Right cardiac atrium (tissue), 5 donors: Measurements from ENCODE around the gene FAM241A. TPM values are rescaled to one million over a fixed set of nuclear protein-coding genes. Genes with fewer than 3 reads are reported as not detected.
"Not testable (repeated sequence)": the region's sequence is repeated elsewhere in the genome, so short reads cannot be mapped to it uniquely, and the experiment has no call there.

ENCODE experiments used
- ATAC-seq, 2 donors: fragments of 200-7000 bp; cut with Tn5 transposase; one replicate each; pipeline versions ENCODE4 v1.8.0 to v1.9.1; 2020; ENCODE audit warnings: moderate library complexity in 2 of 2, mild to moderate bottlenecking in 1 of 2
- DNase-seq, 3 donors: peaks; one replicate each; pipeline ENCODE4 v3.0.0-alpha.2; 2020
- H3K27ac ChIP-seq: one replicate; pipeline ENCODE4 v1.5.1; 2013; ENCODE audit warnings: mild to moderate bottlenecking, low read length, control low read depth, moderate library complexity
- H3K27me3 ChIP-seq: one replicate; pipeline ENCODE4 v1.6.1; 2013; ENCODE audit not compliant: control insufficient read depth, insufficient read depth
- H3K4me1 ChIP-seq: one replicate; pipeline ENCODE4 v1.6.1; 2013; ENCODE audit warnings: low read length; ENCODE audit not compliant: control insufficient read depth, insufficient read depth
- H3K4me3 ChIP-seq: one replicate; pipeline ENCODE4 v1.5.1; 2013; ENCODE audit warnings: low read length, control low read depth
- H3K9me3 ChIP-seq: one replicate; pipeline ENCODE4 v1.6.1; 2013; ENCODE audit warnings: low read length; ENCODE audit not compliant: control insufficient read depth
- WGBS: extraction: QIAGEN DNeasy Blood & Tissue Kit; methylation state at CpG from one replicate; pipeline ENCODE4 v1.1.7; 2013; 5-methylcytosine and 5-hydroxymethylcytosine counted together
- intact Hi-C, 4 donors: fragments of 100-400 bp; cut with DNase I; formaldehyde crosslinking; loops; one replicate each; pipeline versions ENCODE4 v1.11.0 to v1.14.0; 2022 to 2023
- long read RNA-seq, 4 donors: library from polyadenylated mRNA; unstranded; transcript quantifications; one replicate each; pipeline ENCODE4 v2.0.0, GENCODE V29; 2020 to 2021
- polyA plus RNA-seq: library from polyadenylated mRNA; stranded (reverse); fragments of 200-250 nt; gene quantifications from one replicate; pipeline ENCODE4 v1.2.3, GENCODE V29; 2013
- total RNA-seq, 4 donors: library from RNA; stranded (reverse); fragmentation: NEBNext Ultra II Directional; extraction: Animal tissue kit (Norgen Biotek cat#: 25700); gene quantifications; one replicate each; pipeline ENCODE4 v1.2.1, GENCODE V29; 2021
- donor health status: healthy with polysubstance abuse.
- donor health status: DM: no; HTN: yes; CAD: no.
- donor health status: DM: no; HTN: no; CAD: no.
- donor health status: DM: no; HTN: yes; CAD: no; lungs with severe emphysema.
- donor health status: DM: yes; HTN: yes; CAD: no.

The FAM241A gene
- total RNA-seq: 1 to 10 TPM; 4.8 to 7.9 (median 7.1) TPM
- 6.8 TPM for polyA plus RNA-seq
- long read RNA-seq, donor 1, full-length matches to known transcripts: 201 of 212 reads
- long read RNA-seq, donor 1, partial matches to known transcripts: 0 of 212 reads
- long read RNA-seq, donor 1, other reads (novel, unspliced or antisense): 11 of 212 reads
- long read RNA-seq, donor 2, full-length matches to known transcripts: 46 of 50 reads
- long read RNA-seq, donor 2, partial matches to known transcripts: 0 of 50 reads
- long read RNA-seq, donor 2, other reads (novel, unspliced or antisense): 4 of 50 reads
- long read RNA-seq, donor 3, full-length matches to known transcripts: 2 of 5 reads
- long read RNA-seq, donor 3, partial matches to known transcripts: 0 of 5 reads
- long read RNA-seq, donor 3, other reads (novel, unspliced or antisense): 3 of 5 reads
- long read RNA-seq, donor 4, full-length matches to known transcripts: 57 of 62 reads
- long read RNA-seq, donor 4, partial matches to known transcripts: 0 of 62 reads
- long read RNA-seq, donor 4, other reads (novel, unspliced or antisense): 5 of 62 reads

GRCh38 chr4:112145326-112145789, at the start of gene FAM241A:
TSS of gene FAM241A (plus strand) at chr4:112145454. CDS start at chr4:112145581, 127 bp downstream.
- under 1% methylated on average over 69 of the region's 70 CpGs for WGBS
- peak; percentile 90 to 96 (median 96) for DNase-seq
- Histone ChIP-seq H3K27ac (peak within 1 kb of the TSS; percentile 85), H3K9me3 (no peaks in the 10 kb centered on the region), H3K4me1 (no peaks in the 10 kb centered on the region), H3K27me3 (no peaks in the 10 kb centered on the region), H3K4me3 (peak within 1 kb of the TSS; percentile 67)
- intact Hi-C loops: loop anchor here in 2 of 4 donors (5.0 kb wide), 2 partner anchors 38 to 87 kb away; partner anchors contain the start of gene AP1AR (in 2 of the 2)
- peak; percentile 98 to 99 for ATAC-seq

- 68% methylated on average over 4 of the region's 4 CpGs for WGBS
- Histone ChIP-seq H3K27me3 (no peaks in the 10 kb centered on the region), H3K9me3 (no peaks in the 10 kb centered on the region), H3K4me3 (no peak overlapping the region), H3K4me1 (no peaks in the 10 kb centered on the region), H3K27ac (no peak overlapping the region)
- no peak for DNase-seq
- ATAC-seq: no peak
- intact Hi-C loops: loop anchor here in 2 of 4 donors (1.0 to 5.0 kb wide), 2 partner anchors 137 to 508 kb away; no protein-coding TSS in a partner anchor
These were observed 46.3 kb upstream of the FAM241A start for GRCh38 chr4:112098841-112099530.

GRCh38 chr4:112099701-112100297, 45.5 kb upstream of the FAM241A start:
- ATAC-seq (peak; percentile 74 to 81), DNase-seq (no peak)
- Histone ChIP-seq H3K27me3 (no peaks in the 10 kb centered on the region), H3K4me3 (no peak overlapping the region), H3K27ac (no peak overlapping the region), H3K4me1 (no peaks in the 10 kb centered on the region), H3K9me3 (no peaks in the 10 kb centered on the region)
- 12% methylated on average over 5 of the region's 5 CpGs for WGBS
- intact Hi-C loops: loop anchor here in 3 of 4 donors (1.0 to 5.0 kb wide), 4 partner anchors 135 to 508 kb away; no protein-coding TSS in a partner anchor

- DNase-seq (no peak), ATAC-seq (peak in 1 of 2 donors; percentile 82)
- Histone ChIP-seq H3K27me3 (no peaks in the 10 kb centered on the region), H3K9me3 (no peaks in the 10 kb centered on the region), H3K4me3 (no peak overlapping the region), H3K4me1 (no peaks in the 10 kb centered on the region), H3K27ac (no peak overlapping the region)
- intact Hi-C loops: loop anchor here in 1 of 4 donors (5.0 kb wide), 1 partner anchor 134 kb away; no protein-coding TSS in a partner anchor
- 51% methylated on average over 6 of the region's 6 CpGs for WGBS
These were observed 42.3 kb upstream of the FAM241A start for GRCh38 chr4:112102875-112103370.

- 66% methylated on average over 2 of the region's 2 CpGs for WGBS
- no peak overlapping the region for H3K4me3 ChIP-seq
- no peak for DNase-seq
- no peak overlapping the region for H3K27ac ChIP-seq
- no peaks in the 10 kb centered on the region for H3K4me1 ChIP-seq
- no peaks in the 10 kb centered on the region for H3K27me3 ChIP-seq
- H3K9me3 ChIP-seq: no peaks in the 10 kb centered on the region
- no peak for ATAC-seq
- intact Hi-C loops: loop anchor here in 2 of 4 donors (5.0 kb wide), 2 partner anchors 42 to 122 kb away; partner anchors contain the start of gene FAM241A (in 1 of the 2)
These were observed 39.9 kb upstream of the FAM241A start for GRCh38 chr4:112105201-112105969.

- H3K4me1 ChIP-seq: no peaks in the 10 kb centered on the region
- no peaks in the 10 kb centered on the region for H3K27me3 ChIP-seq
- WGBS: 47% methylated on average over 3 of the region's 3 CpGs
- no peak overlapping the region for H3K4me3 ChIP-seq
- intact Hi-C loops: loop anchor here in 2 of 4 donors (5.0 kb wide), 2 partner anchors 38 to 118 kb away; partner anchors contain the start of gene FAM241A (in 1 of the 2)
- no peaks in the 10 kb centered on the region for H3K9me3 ChIP-seq
- no peak for DNase-seq
- peak; percentile 41 to 88 for ATAC-seq
- peak overlapping the region; percentile 75 for H3K27ac ChIP-seq
These were observed 35.7 kb upstream of the FAM241A start for GRCh38 chr4:112109360-112110058.

GRCh38 chr4:112110059-112110425, 35.2 kb upstream of the FAM241A start:
- intact Hi-C loops: no loop called here
- 66% methylated on average over 1 of the region's 1 CpG for WGBS
- Histone ChIP-seq H3K9me3 (no peaks in the 10 kb centered on the region), H3K27ac (peak overlapping the region; percentile 75), H3K4me3 (no peak overlapping the region), H3K27me3 (no peaks in the 10 kb centered on the region), H3K4me1 (no peaks in the 10 kb centered on the region)
- no peak for ATAC-seq
- no peak for DNase-seq

GRCh38 chr4:112111306-112111705, 33.9 kb upstream of the FAM241A start:
- ATAC-seq (no peak), DNase-seq (no peak)
- Histone ChIP-seq H3K9me3 (no peaks in the 10 kb centered on the region), H3K27ac (no peak overlapping the region), H3K4me3 (no peak overlapping the region), H3K4me1 (no peaks in the 10 kb centered on the region), H3K27me3 (no peaks in the 10 kb centered on the region)
- intact Hi-C loops: no loop called here
- 62% methylated on average over 1 of the region's 1 CpG for WGBS

GRCh38 chr4:112112095-112112494, 33.2 kb upstream of the FAM241A start:
- intact Hi-C loops, H3K27me3 ChIP-seq, H3K27ac ChIP-seq, H3K4me3 ChIP-seq, DNase-seq, ATAC-seq, H3K4me1 ChIP-seq, H3K9me3 ChIP-seq: not testable (repeated sequence)
- 92% methylated on average over 7 of the region's 7 CpGs for WGBS
